NCI-H460 (cell line): ENCODE results near the gene NPEPL1. TPM values are rescaled to one million over a fixed set of nuclear protein-coding genes. Genes with fewer than 3 reads are reported as not detected.

ENCODE experiments used
- DNase-seq: peaks from one replicate; pipeline ENCODE4 v3.0.0-alpha.2; 2016; ENCODE audit warnings: low read depth; ENCODE audit errors: extremely low read depth
- total RNA-seq: library from RNA; depleted of rRNA; stranded (reverse); fragments of >200 nt; shearing (Covaris generic); gene quantifications from 2 replicates; pipeline ENCODE4 v1.2.3, GENCODE V29; 2014

The NPEPL1 gene
- total RNA-seq, 1 experiment from 2014 or later = 20.9 TPM

DNA sequence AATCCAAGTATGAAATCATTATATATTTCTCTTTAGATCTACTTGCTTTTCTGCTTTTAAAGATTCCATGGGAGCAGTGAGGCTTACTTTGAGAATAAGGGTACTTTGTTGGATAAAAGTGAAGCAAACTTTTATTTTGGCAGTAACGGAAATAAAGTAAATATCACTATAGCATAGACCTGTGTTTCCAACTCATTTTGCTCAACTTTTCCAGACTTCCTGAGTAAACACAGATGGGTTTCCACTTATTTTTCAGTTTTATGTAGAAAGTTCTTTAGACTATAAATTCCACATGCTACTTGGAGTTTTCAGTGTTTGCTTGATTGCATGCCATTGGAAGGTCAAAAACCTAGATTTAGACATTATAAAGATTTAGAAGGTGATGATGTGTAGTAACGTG is 35.3 kb upstream of the NPEPL1 start:
- no peak for DNase-seq

DNA sequence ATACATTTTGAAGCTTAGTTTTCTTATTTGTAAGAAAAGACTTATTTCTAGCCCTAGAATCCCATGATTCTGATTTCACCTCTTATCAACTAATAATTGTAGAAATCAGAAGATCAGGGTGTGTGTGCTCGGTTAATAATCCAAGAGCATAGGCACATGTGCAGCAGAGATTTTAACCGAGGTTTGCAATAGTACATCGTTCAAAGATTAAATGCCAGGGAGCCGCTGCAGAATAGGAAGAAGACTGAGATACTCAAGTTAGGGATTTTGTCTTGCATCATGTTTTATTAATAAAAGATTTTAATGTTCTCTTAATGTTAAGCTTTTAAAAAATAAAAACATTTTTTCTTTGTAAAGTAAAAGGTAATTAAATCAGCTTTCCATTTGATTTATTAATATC is 34.6 kb upstream of the NPEPL1 start:
- DNase-seq = no peak

- DNase-seq = no peak
Measured at GRCh38 chr20:58658760-58659159, 33.8 kb upstream of the NPEPL1 start.

- no peak for DNase-seq
Measured at GRCh38 chr20:58659841-58660240, 32.8 kb upstream of the NPEPL1 start.

DNA sequence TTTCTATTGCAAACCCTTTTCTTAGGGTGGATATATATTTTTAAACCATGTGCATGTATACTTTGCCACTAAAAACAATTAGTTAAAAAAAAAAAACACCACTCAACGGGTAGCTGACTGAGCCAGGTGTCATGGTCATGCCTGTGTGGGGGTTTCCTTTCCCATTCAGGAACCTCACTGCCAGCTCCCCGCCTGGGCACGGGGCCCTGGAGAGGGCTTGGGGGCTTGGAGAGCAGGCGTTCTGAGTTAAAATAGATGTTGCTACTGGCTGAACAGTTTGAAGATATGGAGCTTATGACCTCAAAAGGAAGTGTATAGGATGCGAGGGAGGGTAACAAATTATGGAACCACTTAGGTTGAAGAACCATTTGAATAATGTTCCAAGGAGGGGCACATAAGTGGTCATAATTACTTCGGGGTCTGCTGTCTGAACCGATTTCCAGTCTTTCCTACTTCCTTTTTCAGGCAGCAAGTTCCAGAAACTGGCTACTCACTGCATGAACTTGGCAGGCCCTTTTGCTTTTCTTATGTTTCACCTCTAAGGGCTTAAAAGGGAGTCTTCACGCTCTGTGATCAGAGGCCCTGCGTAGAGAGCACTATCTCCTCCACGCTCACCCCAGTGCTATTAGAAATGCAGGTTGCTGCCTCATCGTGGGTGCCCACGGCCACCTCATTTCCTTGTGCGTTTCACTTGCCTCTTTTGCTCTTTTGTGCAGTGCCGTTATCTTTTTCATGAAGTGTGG is 31.6 kb upstream of the NPEPL1 start:
- no peak for DNase-seq

DNA sequence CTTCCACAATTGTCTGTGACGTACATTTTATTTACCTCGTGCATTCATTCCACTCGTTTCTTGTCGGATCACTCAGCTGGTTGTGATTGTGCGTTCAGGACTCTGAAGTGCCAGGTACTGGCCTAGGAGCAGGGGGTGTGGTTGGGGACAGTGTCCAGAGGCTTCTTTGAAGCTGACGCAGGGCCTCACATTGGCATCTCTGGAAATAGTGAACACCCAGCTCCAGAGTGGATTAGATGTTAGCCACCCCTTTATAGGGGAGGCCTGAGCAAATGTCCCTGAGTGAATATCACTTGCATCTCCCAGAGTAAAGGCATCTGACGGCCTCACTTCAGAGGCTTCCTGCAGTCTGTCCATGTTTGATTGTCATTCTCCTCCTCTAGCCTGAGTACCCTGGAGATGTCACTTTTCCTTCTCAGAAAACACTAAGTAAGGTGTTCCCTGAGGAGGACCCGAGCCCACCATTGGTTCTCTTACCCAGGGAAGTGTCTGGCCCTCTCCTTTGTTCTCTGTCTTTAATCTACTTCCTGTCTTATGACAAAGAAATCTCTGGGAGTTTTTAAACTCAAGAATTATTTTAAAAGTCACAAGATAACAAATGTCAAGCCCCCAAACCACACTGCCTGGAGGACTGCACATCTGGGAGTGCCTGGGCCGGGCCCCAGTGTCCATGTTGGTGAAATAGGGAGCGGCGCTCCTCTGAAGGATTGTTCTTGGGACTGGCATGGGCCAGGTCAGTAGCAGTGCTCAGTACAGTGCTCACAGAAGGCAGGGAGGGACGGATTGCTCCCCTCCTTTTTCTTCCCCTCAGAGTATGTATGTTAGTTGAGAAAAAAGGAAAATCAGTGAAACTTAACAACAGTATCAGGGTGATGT is 30.8 kb upstream of the NPEPL1 start:
- no peak for DNase-seq

GRCh38 chr20:58664331-58664730 is 28.3 kb upstream of the NPEPL1 start:
- no peak for DNase-seq

GRCh38 chr20:58664883-58665282 is 27.7 kb upstream of the NPEPL1 start:
- DNase-seq = no peak

GRCh38 chr20:58665606-58666005 is 27.0 kb upstream of the NPEPL1 start:
- no peak for DNase-seq

DNA sequence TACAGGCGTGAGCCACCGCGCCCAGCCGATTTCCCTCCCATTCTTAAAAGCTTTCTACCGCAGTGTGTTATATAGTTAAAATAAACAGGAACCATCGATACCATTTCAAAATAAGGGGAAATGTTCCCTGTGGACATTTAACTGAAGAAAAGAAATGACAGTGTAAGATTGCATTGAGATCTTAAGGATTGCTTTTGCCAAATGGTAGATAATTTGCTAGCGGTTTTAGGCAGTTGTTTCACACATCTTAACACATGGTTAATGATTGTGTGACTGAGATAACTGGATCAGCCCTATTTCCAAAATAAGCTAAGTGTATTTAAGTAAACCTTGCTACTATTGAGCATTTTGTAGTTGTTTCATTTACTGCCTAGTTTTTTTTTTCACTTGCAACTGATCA is 25.9 kb upstream of the NPEPL1 start:
- no peak for DNase-seq

- DNase-seq = no peak
Measured at GRCh38 chr20:58667975-58668374, 24.6 kb upstream of the NPEPL1 start.

DNA sequence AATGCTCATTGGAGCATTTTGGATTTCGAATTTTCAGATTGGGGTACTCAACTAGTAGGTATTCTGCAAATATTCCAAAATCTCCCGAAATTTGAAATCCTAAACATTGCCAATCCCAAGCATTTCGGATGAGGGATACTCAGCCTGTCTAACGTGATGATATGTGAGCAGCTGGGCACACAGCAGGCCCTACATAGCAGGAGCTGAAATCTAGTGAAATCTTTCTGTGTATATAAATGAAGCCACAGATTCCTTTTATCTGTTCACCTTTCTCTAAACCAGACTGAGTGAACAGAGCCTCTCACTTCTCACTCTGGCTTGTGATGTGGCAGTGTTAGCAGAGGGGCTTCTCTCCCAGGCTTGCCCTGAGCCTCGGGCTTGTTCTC is 23.7 kb upstream of the NPEPL1 start:
- no peak for DNase-seq

GRCh38 chr20:58669287-58670006 is 23.2 kb upstream of the NPEPL1 start:
- DNase-seq = no peak

- DNase-seq = no peak
Measured at GRCh38 chr20:58670102-58670501, 22.5 kb upstream of the NPEPL1 start.

GRCh38 chr20:58670659-58671058 is 21.9 kb upstream of the NPEPL1 start:
- DNase-seq = no peak

- DNase-seq = no peak
Measured at GRCh38 chr20:58673119-58673518, 19.5 kb upstream of the NPEPL1 start.

DNA sequence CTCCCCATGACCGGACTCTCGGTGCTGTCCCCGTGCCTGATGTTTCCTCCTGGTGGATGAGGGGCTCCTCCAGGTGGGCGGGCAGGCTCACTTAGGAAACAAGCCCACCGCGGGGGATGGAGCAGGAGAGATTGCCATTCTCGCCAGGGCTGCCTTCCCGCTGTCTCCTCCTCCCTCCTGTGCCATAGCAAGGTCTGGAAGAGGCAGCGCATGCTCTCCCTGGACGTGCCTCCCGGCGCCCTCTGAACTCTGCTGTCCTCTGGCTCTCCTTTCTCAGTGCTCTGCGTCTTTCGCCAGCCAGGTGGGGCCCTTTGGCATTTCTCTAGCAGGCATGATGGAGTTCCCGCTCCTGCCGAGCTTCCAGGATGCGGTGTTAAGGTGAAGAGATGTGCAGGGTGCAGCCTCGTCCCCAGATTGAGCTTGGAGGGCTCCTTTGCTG is 17.4 kb upstream of the NPEPL1 start:
- no peak for DNase-seq

DNA sequence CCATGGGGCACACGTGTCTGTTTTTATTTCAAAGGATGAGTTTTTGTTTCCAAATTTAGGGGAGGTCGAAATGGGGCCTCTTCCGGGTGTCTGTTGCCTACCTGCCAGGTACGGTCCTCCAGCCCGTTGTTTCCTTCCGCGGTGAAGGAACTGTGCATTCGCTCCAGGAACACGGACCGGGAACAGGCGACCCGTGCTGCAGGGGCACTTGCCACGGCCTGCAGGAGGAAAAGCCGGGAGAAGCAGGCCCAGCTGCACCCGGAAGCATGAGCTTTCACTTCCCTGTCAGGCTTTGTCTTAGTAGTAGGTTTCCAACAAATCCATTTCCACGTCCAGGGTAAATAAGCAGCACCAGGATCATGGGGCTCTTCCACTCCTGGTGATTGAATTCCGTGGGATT is 17.0 kb upstream of the NPEPL1 start:
- DNase-seq = no peak

- DNase-seq = no peak
Measured at GRCh38 chr20:58676161-58676560, 16.4 kb upstream of the NPEPL1 start.

DNA sequence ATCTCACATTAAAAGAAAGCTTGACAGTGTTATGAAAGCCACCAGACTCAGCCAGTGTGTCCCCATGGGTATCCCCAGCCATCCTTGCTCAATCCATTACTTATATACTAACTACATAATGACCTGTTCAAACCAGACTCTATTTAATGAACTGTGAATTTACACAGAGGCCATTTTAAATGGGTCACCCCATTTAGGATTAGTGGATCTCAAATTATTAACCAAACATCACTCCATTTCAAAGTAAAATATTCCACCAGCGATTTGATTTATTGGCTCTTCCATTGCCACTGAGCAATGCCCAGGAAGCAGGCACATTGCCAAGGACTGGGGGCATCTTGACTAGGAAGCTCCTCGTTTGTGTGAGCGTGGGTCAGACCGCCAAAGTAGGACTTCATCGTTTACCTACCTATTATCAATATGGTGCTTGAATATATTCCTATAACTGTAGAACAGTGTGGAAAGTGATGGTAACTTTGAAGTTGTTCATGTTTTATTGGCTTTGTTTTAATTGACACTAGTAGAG is 15.5 kb upstream of the NPEPL1 start:
- no peak for DNase-seq

DNA sequence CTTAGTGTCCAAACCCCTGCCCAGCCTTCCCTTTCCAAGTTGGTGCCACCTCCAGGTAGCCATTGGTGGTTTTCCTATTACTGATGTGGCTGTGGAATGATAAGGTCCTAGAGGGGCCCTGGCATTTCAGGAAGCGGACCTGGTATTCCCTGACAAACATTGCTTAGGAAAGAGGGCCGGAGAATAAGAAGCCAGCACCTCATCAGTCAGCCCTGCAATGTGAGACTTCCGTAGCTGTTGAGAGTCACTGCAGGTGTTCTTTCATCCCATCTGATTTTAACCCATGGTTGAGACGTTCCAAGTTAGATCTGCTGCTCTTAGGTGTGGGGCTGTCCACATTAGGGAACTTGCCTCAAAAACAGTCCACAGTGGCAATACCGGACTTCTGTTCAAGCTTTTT is 14.8 kb upstream of the NPEPL1 start:
- DNase-seq = no peak
